ENCODE data around the gene GATA6.

- TF ChIP-seq, protein P1, sequence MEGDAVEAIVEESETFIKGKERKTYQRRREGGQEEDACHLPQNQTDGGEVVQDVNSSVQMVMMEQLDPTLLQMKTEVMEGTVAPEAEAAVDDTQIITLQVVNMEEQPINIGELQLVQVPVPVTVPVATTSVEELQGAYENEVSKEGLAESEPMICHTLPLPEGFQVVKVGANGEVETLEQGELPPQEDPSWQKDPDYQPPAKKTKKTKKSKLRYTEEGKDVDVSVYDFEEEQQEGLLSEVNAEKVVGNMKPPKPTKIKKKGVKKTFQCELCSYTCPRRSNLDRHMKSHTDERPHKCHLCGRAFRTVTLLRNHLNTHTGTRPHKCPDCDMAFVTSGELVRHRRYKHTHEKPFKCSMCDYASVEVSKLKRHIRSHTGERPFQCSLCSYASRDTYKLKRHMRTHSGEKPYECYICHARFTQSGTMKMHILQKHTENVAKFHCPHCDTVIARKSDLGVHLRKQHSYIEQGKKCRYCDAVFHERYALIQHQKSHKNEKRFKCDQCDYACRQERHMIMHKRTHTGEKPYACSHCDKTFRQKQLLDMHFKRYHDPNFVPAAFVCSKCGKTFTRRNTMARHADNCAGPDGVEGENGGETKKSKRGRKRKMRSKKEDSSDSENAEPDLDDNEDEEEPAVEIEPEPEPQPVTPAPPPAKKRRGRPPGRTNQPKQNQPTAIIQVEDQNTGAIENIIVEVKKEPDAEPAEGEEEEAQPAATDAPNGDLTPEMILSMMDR (conservative IDR thresholded peaks at IDR 0.05), result no peak
- TF ChIP-seq ZFX (IDR thresholded peaks at IDR 0.05), result no peak
Observed at GRCh38 chr18:22230471-22230945, 61.1 kb downstream of the GATA6 start.

Measured in C4-2B (cell line).